NCI-H2171 (cell line): ENCODE measurements around the gene OGFR.

Experiments used
- DNase-seq: peaks from one replicate; lab custom pipeline; 2025; lab: John Stamatoyannopoulos, UW

The OGFR gene

DNA sequence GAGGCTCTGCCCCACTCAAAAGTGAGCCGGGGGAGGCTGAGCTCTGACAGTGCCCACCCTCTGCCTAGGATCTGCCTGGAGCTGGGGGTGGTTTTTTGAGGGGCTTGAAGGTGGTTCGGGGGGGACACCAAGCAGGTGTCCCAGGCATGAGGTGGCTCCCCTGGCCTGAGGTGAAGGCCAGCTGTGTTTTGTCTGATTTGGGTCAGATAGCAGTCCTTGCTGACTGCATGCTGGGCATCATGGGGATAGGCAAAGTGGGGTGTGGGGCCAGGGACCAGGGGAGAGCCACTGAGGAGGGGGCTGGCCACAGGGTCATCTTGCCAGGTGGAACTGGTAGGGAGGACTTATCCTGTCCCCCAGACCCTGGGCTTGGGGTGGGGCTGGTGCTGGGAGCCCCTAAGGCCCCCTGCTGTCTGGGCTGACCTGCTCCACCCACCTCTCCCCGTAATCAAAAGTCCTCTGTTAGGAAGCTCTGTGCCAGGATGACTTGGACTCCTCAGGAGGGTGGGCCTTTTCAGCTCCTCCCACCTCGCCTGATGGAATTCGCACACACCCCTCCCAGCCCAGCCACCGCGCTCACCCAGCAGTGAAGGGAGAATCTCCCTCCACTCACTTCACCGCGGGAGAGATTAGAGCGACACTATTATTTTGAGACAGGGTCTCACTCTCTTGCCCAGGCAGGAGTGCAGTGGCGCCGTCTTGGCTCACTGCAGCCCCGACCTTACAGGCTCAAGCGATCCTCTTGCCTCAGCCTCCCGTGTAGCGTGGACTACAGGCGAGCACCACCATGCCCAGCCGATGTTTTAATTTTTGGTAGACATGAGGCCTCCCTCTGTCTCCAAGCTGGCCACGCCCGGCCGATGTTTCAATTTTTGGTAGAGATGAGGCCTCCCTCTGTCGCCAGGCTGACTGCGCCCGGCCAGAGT lies 10.7 kb downstream of the OGFR start:
- DNase-seq: no peak

DNA sequence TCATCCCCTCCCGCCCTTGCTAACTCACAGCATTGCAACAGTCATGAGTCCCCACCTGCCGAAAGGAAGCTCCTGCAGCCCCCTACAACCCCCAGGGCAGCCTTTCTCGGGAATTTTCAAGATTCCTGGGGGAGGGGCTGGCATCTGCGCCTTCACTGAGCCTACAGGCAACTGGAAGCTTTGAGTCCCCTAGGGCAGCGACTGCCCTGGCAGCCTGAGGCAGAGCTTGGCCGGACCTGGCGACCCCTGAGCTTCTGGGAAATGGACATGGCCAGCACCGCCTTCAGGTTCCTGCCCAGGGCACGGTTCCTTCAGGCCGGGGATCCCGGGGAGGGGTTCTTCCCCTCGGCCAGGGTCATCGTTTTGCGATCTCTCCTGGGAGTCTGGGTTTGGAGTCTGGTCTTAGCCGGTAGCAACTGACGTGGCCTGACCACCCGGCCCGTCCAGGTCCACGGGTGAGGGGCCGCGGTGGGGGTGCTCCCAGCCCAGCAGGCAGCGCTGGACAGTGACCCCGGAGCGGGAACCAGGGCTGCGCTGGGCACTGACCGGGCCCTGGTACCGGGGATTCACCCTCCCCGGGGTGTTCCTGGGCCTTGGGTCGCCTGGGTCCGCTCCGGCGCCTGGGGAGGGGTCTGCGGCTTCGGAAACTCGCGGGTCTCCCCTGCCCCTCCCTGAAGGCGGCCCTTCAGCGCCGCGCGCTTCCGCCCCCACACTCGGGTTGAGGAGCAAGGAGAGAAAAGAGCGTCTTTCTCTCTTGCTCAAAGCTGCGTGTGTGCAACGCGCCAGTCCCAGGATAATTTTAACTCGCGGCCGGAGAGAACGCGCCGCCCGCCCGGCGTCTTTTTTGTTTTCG lies 11.6 kb downstream of the OGFR start:
- no peak for DNase-seq

- peak; percentile 47 for DNase-seq
Observed at GRCh38 chr20:62816884-62817873, 12.5 kb downstream of the OGFR start, which contains the start of gene COL9A3. TSS of gene COL9A3 (plus strand) at chr20:62817050. CDS start at chr20:62817065, 15 bp downstream.

DNA sequence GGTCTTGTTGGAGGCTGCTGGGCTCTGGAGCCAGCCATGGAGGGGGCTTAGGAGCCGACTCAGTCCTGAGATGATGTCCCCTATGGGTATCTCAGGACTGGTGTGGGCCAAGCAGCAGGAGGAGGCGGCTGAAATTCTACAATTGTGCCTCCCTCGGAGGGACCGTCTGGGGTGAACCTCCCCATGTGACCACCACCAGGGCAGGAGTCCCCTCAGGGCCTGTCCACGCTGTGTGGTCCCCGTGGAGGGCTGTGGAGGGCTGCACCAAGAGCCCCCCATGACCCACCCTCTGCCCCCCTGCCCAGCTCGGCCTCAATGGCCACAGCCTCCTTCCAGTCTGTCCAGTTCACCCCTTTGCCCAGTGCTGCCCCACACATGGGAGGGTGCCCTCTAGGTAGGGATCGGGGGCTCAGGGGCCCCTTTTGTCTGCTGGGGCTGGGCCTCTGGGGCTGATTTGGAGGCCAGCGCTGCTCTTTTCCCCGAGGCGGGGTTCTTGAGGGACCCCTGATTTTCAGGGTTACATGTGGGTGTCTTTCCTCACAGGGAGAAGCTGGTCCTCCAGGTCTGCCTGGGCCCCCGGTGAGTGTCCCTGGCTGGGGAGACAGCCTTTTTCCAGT lies 13.4 kb downstream of the OGFR start:
- no peak for DNase-seq

DNA sequence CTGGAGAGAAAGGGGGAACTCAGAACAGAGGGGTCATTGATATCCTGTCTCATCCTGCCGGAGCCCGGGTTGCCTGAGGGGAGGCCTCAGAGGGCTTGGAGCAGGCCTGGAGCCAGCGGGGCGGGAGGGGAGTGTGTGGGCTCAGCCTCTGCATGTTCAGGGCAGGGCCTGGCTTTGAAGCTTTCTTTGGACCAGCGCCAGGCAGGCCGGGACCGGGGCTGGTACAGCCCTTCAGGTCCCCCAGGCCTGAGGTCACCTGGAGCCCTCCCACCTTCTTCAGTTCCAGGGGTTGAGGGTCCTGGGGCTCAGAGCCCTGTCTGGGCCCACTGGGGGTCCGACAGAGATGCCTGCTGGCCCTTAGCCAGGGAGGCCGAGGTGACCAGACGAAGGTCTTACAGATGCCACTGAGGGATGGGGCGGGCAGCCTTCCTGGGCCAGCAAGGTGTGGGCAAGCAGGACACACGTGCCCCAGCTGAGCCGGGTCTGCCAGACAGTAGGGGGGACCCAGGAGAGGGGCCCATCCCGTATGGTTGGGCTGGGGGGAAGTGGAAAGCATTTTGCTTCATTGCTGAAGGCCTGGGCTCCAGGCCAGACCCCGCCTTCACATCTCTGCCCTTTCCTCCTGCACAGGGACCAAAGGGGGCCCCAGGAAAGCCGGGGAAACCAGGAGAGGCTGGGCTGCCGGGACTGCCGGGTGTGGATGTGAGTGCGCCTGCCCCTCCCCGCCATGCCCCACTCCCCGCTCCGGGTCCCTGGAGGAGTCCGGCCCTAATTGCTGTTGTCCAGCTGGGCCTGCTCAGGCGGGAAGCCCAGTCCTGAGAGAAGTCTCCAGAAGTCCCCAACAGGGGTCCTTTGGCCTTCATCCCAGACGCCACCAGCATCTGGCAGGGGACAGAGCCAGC lies 14.2 kb downstream of the OGFR start:
- DNase-seq: no peak

DNA sequence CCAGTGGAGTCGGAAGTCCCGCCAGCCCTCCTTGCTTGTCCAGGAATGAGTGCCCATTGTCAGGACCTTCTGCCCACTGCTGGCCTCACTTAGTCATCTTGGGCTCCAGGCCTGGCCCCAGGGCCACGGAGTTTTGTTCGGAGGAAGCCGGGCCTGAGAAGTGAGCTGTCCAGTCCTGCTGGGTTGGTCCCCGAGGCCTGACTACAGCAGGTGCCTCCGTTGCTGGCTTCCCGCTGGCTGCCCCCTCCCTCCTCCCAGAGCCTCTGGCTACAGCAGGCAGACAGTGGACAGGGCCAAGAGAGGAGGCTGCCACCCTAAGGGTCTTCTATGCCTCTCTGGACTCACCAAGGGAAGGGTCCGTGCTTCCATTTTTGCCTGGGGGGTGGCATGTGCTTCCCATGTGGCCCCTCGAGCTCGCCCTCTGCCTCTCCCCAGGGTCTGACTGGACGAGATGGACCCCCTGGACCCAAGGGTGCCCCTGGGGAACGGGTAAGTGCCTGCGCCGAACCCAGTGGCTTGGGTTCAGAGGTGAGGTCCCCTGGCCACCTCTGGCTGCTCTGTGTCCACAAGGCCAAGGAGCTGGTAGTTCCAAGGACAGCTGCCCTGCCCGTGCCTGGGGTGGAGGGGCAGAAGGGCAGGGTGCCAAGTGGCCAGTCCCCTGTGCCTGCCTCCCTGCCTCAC lies 15.0 kb downstream of the OGFR start:
- no peak for DNase-seq

DNA sequence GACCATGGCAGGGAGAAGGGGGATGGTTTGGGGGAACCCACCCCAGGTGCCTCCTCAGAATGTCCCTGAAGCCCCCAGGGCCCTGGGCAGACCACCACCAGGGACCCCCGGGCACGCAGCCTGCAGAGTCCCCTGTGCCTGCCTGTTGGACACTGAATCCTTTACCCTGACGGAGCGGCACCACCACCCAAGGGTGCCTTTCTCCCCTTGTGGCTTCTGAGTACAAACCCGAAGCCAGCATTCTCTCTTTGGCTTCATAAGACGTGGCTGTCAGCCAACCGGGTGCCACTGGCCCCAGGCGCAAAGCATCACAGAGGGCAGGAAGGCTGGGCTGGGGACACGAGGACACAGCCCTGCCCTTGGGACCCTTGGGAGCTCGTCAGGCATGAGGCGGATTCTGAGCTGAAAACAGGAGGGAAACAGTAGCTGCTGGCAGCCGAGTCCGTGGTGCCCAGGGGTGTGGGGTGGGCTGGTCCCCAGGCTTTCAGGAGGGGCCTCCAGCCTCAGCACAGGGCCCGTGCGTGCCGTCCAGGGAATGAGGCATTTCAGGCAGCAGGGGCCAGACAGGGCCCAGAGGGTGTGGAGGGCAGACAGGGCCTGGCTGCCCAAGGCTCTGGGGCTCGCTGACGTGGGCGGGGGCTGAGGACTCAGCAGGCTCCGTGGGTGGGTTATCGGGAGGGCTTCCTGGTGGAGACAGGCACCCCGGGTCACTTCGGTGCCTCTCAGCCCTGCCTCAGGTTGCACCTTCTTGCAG lies 15.8 kb downstream of the OGFR start:
- DNase-seq: no peak

GRCh38 chr20:62820962-62821725 lies 16.5 kb downstream of the OGFR start:
- no peak for DNase-seq

GRCh38 chr20:62821726-62822210 lies 17.1 kb downstream of the OGFR start:
- DNase-seq: no peak

DNA sequence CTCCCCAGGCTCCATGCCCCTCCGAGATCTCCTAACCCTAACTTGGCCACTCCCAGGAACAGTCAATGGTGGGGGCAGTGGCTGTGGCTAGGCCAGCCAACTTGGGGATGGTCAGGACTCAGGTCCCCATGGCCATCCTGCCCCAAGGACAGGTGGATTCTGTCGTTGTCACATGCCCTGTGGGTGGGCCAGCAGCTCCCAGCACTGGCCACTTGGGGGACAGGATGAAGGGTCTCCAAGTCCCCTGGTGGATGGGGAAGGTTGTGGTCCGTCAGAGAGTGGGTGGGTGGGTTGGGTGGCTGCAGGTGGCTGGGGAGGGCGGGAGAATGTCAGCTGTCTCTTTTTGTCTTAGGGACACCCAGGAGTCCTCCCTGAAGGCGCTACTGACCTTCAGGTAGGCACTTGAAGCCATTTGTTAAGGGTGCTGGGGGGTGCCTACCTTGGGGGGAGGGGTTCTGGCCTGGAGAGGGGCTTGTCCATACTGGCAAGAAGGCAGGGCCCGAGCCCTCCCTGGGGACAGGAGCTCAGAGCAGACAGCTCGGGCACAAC lies 17.7 kb downstream of the OGFR start:
- DNase-seq: no peak

- peak; percentile 68 for DNase-seq
Observed at GRCh38 chr20:62822788-62823651, 18.4 kb downstream of the OGFR start.

- no peak for DNase-seq
Observed at GRCh38 chr20:62823688-62824475, 19.2 kb downstream of the OGFR start.

DNA sequence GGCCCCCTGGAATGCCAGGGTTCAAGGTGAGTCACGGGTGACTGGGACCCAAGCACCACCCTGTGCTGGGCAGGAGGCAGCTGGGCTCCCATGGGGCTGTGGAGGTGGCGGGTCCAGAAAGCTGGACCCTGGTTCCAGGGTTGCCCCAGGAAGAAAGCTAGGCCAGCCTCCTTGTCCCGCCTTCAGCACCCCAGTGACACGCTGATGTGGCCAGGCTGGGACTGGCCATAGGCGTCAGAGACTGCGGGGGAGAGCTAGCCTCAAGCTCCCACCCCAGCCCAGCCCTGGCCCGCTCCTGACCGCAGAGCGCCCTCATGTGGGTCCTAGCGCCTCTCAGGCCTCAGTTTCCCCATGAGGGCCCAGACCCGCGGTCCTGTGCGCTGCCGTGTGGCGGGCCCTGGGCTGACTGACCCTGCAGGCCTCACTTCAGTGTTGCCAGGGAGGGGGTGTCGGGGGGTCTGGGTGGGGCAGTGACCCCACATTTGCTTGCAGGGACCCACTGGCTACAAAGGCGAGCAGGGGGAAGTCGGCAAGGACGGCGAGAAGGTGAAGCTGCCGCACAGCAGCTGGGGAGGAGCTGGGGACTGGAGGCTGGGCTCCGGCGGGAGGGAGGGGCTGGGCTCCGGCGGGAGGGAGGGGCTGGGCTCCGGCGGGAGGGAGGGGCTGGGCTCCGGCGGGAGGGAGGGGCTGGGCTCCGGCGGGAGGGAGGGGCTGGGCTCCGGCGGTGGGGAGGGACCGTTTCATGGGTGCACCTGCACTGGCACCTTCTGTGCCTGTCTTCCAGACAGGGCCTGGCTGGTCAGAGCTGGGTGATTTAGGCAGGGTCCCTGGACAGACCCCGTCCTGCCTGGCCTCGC lies 20.1 kb downstream of the OGFR start:
- peak; percentile 71 for DNase-seq

- DNase-seq: no peak
Observed at GRCh38 chr20:62825333-62825985, 20.8 kb downstream of the OGFR start.
